Neuron (in vitro differentiated cells): ENCODE results near the gene KCNB1.
"Not testable (repeated sequence)": the region's sequence is repeated elsewhere in the genome, so short reads cannot be mapped to it uniquely, and the experiment has no call there.

ENCODE experiments used
- H2AFZ ChIP-seq: one replicate; pipeline ENCODE4 v1.6.1; 2013; ENCODE audit warnings: low read depth, mild to moderate bottlenecking, inconsistent platforms, low read length, moderate library complexity
- H3K27me3 ChIP-seq: one replicate; pipeline ENCODE4 v1.6.1; 2013; ENCODE audit warnings: low read length; ENCODE audit not compliant: insufficient read depth
- H3K36me3 ChIP-seq: one replicate; pipeline ENCODE4 v1.6.1; 2013; ENCODE audit warnings: low read length; ENCODE audit not compliant: insufficient read depth
- H3K4me1 ChIP-seq: one replicate; pipeline ENCODE4 v1.6.1; 2013; ENCODE audit warnings: low read length; ENCODE audit not compliant: insufficient read depth
- H3K4me3 ChIP-seq: 2 replicates; pipeline ENCODE4 v1.5.1; 2013; ENCODE audit warnings: mild to moderate bottlenecking, low read length, moderate library complexity
- H3K9me3 ChIP-seq: one replicate; pipeline ENCODE4 v1.6.1; 2013; ENCODE audit warnings: low read length

The KCNB1 gene

DNA sequence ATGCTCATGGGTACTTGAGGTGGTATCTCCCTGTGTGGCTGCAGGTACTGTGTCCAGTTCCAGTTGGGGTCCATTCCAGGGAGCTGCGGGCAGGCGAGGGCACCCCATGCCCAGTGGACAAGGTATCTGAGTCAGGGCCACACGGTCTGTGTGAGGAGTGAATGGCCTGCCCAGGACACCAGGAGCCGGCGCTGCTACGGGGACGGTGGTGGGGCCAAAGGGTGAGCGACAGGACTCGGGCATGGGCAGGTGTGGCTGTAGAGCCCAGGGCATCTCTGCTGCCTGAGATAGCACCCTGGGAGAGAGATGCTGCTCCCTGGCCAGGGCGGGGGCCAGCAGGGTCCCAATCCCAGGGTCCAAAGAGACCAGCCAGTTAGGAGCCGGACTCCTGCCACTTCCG, 147.0 kb downstream of the KCNB1 start:
- H3K27me3 ChIP-seq, result peaks cover 3% of the 10 kb centered on the region
- no peaks in the 10 kb centered on the region for H3K4me1 ChIP-seq
- H3K9me3 ChIP-seq, result no peaks in the 10 kb centered on the region
- no peak overlapping the region for H3K4me3 ChIP-seq
- no peak overlapping the region for H2AFZ ChIP-seq
- no peaks in the 10 kb centered on the region for H3K36me3 ChIP-seq

DNA sequence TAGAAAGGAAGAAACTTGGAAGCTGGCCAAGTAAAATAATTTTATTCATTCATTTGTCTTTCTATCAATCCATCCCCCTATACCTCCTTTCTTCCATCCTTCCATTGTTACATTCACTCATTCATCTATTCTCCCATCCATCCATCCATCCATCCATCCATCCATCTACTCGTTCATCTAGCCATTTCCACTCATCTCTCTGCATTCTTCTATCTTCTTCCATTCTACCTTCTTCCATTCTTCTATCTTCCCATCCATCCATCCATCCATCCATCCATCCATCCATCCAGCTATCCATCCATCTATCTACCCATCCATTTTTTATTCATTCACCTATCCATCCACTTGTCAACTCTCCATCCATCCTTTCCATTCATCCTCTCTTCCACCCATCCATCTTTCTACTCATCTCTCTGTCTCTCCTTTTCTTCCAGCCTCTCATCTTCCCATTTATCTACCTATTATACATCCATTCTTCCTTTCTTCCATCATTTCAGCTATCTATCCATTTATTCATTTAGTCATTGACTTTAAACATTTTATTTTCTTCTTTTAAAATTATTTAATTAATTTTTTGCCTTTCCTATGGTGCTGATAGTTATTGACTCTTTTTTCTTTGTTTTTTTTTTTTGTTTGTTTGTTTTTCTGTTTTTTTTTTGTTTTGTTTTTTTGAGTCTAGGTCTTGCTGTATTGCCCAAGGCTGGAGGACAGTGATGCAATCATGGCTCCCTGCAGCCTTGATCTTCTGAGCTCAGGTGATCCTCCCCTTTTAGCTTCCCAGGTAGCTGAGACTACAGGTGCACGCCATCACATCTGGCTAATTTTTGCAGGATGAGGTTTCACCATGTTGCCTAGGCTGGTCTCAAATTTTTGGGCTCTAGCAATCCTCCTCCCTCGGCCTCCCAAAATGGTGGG, 151.5 kb downstream of the KCNB1 start:
- Histone ChIP-seq H3K27me3 (peaks cover 8% of the 10 kb centered on the region), H3K36me3 (no peaks in the 10 kb centered on the region), H3K4me3 (no peak overlapping the region), H3K4me1 (no peaks in the 10 kb centered on the region), H3K9me3 (no peaks in the 10 kb centered on the region), H2AFZ (no peak overlapping the region)

DNA sequence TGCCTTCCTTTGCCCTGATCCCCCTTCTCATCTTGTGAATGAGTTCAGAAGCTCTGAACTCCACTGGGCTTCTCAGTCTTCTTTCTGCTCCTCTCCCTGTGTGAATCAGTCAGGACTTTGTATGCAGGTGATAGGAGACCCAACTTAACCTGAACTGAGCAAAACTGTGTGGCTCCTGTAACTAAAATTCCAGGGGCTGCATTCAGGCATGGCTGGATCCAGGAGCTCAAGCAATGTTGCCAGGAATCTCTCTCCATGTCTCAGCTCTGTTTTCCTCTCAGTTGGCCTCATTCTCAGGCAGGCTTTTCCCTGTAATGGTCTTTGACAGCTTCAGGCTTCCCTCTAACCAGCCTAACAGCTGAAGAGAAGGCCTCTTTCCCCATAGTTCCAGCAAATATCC, 153.7 kb downstream of the KCNB1 start:
- Histone ChIP-seq H3K27me3 (peaks cover 16% of the 10 kb centered on the region), H3K36me3 (no peaks in the 10 kb centered on the region), H3K9me3 (no peaks in the 10 kb centered on the region), H3K4me1 (no peaks in the 10 kb centered on the region), H3K4me3 (no peak overlapping the region), H2AFZ (no peak overlapping the region)

DNA sequence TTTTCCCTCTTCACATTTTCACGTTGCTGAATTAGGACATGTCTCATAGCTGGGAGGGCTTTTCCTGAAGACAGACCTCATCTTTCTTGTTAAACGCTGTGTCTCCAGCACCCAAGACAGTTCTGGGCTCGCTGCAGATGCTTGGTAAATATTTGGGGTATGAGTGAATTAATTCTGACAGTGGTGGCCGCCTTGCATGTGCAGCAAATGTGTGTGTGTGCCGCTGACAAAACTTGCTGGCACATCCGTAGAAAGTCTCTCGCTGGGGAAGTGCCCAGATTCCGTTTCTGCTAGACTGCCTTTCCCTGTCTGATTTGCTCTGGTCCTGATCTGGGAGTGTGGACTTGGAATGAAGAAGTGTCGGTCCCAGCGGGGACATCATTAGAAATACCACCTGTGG, 156.4 kb downstream of the KCNB1 start:
- H2AFZ ChIP-seq, result no peak overlapping the region
- H3K27me3 ChIP-seq, result peaks cover 25% of the 10 kb centered on the region
- H3K4me1 ChIP-seq, result no peaks in the 10 kb centered on the region
- no peaks in the 10 kb centered on the region for H3K9me3 ChIP-seq
- H3K4me3 ChIP-seq, result no peak overlapping the region
- no peaks in the 10 kb centered on the region for H3K36me3 ChIP-seq

DNA sequence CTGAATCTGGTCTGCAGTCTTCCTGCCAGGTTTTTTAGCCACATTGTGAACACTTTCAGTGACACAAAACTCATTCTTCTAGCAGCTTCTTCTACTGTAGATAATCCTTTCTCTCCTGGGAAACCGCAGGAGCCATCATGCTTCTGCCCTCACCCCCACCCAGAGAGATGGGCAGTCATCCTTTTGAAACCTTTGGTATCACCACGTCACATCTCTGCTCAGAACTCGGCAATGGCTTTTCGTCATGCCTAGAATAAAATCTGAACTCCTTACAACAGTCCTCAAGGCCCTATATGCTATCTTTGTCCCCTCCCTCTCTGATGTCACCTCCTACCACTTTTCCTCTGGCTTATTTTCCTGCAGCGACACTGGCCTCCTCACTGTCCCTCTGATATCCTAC, 158.2 kb downstream of the KCNB1 start:
- H3K36me3 ChIP-seq, result no peaks in the 10 kb centered on the region
- peaks cover 1% of the 10 kb centered on the region for H3K9me3 ChIP-seq
- peaks cover 40% of the 10 kb centered on the region for H3K27me3 ChIP-seq
- H3K4me1 ChIP-seq, result peaks cover under 1% of the 10 kb centered on the region
- no peak overlapping the region for H2AFZ ChIP-seq
- H3K4me3 ChIP-seq, result no peak overlapping the region

DNA sequence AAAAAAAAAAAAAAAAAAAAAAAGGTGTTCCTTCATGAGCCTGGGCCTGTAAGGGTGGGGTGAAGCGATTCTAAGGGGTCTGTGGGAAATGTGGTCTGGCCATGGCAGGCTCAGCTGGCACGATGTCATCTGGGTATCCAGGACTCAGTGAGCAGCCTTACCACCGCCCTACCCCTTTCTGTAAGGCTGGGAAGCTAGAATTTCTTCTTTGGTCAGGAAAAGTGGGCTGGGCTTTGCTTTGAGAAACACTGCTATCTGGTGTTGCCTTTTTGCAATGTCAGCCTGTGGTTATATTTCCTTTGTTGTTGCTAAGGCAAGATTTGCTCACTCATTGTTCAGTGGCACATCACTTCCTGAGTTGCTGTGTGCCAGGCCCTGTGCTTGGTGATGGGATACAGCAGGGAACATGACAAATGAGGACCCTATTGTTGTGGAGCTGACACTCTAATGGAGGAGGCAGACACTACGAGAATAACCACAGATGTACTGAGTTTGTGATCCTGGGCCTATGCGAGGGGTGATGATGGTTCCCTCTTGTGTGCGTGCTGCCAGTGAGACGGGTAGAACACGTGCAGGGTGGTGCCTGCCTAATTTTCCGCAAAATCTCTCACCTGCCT, 158.7 kb downstream of the KCNB1 start:
- no peak overlapping the region for H2AFZ ChIP-seq
- H3K27me3 ChIP-seq, result peaks cover 46% of the 10 kb centered on the region
- H3K9me3 ChIP-seq, result peaks cover 2% of the 10 kb centered on the region
- no peaks in the 10 kb centered on the region for H3K36me3 ChIP-seq
- H3K4me1 ChIP-seq, result peaks cover 5% of the 10 kb centered on the region
- no peak overlapping the region for H3K4me3 ChIP-seq

DNA sequence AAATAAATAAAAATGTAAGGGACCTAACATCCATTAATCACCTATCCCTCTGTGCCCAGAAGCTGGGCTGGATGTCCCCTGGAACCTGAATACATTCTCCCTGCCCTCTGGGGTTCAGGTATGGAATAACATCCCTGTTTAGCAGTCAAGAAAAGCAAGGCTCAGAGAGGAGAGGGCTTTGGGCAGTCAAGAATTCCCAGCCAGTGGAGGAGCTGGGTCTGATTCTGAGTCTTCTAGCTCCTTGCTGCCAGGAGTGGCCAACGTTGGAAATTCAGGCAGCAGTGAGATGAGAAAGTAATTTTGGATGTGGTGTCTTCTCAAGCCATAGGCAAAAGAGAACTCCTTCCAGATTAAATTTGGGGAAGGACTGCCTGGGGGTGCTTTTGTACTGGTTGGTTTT, 162.0 kb downstream of the KCNB1 start:
- Histone ChIP-seq H2AFZ (no peak overlapping the region), H3K36me3 (no peaks in the 10 kb centered on the region), H3K27me3 (peaks cover 64% of the 10 kb centered on the region), H3K9me3 (peaks cover 8% of the 10 kb centered on the region), H3K4me1 (peaks cover 11% of the 10 kb centered on the region), H3K4me3 (no peak overlapping the region)

DNA sequence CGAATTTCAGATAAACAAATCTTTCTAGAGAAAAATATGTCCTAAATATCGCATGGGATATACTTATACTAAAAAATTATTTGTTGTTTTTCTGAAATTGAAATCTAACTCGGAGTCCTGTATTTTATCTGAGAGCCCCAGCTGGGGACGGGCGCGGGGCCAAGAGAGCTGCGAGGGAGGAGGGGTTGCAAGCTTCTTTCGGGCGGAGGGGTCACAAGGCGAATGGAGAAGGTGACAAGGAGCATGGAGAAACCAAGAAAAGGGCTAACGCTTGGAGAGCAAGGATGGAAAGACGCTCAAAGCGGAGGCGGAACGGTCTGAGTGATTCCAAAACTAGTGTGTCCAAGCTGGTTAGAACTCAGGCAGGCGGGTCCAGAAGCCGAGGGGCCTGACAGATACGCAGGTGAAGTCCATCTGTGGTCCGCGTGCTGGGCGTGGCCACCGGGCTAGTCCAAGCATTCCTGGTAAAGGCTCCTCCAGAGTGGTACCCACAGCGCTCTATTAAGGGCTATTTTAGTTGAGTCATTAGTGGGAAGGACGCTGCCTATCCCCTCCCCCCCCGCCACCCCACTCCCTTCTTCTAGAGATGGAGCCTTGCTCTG, 163.2 kb downstream of the KCNB1 start:
- no peak overlapping the region for H3K4me3 ChIP-seq

DNA sequence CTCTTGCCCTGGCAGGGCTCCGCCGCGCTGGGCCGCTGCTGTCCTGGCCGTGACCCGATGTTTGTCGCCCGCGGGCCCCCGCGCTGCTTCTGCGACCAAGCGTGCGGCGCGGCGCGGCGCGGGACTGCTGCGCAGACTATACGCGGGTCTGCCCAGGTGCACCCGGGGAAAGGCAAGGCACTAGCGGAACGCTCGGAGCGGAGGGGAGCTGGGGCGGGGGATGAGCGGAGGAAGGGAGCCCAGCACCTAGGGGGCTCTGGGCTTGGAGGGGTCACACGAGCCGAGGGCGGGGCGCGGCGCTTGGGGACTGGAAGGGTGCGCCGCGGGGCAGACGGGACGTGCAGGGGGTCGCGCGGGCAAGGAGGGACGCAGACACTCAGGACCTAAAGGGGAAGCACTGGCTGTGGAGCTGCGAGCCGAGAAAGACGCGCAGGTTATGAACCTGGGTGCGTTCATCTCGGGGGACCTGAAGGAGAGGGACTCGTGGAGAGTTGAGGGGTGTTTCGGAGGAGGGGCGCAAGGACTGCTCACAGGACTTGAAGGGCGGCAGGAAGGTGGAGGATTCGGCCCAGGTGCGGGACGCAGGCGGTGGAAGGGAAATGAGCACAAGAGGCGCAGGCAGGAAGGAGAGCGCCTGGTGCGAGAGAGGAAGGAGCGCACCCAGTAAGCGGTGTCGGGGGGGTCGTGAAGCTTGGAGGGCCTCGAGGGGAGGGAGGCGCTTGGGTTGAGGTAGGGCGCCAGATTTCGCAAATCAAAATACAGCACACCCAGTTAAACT, 163.8 kb downstream of the KCNB1 start:
- H3K4me1 ChIP-seq, result peaks cover 11% of the 10 kb centered on the region

More for the DNA sequence above, 163.2 kb downstream of the KCNB1 start:
- peaks cover 60% of the 10 kb centered on the region for H3K27me3 ChIP-seq
- H3K36me3 ChIP-seq, result no peaks in the 10 kb centered on the region
- peaks cover 8% of the 10 kb centered on the region for H3K9me3 ChIP-seq
- no peak overlapping the region for H2AFZ ChIP-seq
- H3K4me1 ChIP-seq, result peaks cover 11% of the 10 kb centered on the region

DNA sequence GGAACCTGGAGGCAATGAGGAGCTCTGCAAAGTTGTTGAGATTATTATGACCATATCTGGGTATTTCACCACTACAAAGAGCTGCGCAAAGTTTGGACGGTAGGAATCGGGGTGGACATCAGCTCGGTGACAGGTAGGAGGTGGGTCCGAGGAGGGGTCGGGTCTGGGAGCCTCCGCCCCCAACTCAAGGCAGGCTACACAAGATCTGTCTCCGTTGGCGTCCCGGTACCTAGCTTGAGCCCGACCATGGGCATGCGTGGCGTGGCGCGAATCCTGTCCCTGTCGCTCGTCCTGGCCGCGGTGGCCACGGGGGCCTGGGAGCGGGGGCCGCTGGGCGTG, 164.4 kb downstream of the KCNB1 start:
- Histone ChIP-seq H3K4me3 (no peak overlapping the region), H3K36me3 (no peaks in the 10 kb centered on the region), H2AFZ (peak overlapping the region; percentile 32), H3K27me3 (peaks cover 61% of the 10 kb centered on the region), H3K9me3 (peaks cover 8% of the 10 kb centered on the region), H3K4me1 (peaks cover 11% of the 10 kb centered on the region)

More for the DNA sequence above, 163.8 kb downstream of the KCNB1 start:
- peaks cover 61% of the 10 kb centered on the region for H3K27me3 ChIP-seq
- H3K9me3 ChIP-seq, result peaks cover 8% of the 10 kb centered on the region
- H3K4me3 ChIP-seq, result no peak overlapping the region
- no peaks in the 10 kb centered on the region for H3K36me3 ChIP-seq
- H2AFZ ChIP-seq, result peak overlapping the region; percentile 32

DNA sequence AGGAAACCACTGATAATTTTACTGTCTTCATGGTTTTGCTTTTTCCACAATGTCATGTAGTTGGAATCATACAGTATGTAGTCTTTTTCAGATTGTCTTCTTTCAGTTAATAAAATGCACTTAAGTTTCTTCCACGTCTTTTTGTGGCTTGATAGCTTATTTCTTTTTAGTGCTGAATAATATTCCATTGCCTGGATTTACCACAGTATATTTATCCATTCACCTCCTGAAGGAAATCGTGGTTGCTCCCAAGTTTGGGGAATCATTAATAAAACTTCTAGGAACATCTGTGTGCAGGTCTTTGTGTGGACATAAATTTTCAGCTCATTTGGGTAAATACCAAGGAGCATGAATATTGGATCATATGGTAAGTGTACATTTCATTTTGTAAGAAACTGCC, 165.8 kb downstream of the KCNB1 start:
- H3K27me3 ChIP-seq, result peaks cover 57% of the 10 kb centered on the region

DNA sequence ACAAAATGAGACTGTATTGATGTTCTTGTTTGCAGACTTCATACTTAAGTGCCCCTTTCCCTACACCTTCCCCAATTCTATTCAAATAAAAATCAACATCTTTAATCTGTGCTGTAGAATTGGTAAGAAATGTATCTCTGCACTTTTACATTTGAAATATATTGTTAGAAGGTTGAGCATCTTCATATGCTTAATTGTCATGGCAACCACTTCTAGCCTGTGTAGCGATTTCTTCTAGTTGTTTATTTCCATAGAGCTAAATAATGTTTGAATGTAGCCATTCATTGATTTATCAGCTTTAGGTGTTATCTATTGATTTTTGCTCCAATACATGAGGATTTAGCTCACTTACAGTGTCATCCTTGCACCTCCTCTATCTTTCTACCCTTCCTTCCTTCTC, 166.9 kb downstream of the KCNB1 start:
- peaks cover 11% of the 10 kb centered on the region for H3K4me1 ChIP-seq
- H3K9me3 ChIP-seq, result peaks cover 8% of the 10 kb centered on the region
- no peaks in the 10 kb centered on the region for H3K36me3 ChIP-seq
- H2AFZ ChIP-seq, result no peak overlapping the region
- no peak overlapping the region for H3K4me3 ChIP-seq
- H3K27me3 ChIP-seq, result peaks cover 48% of the 10 kb centered on the region

More for the DNA sequence above, 165.8 kb downstream of the KCNB1 start:
- H3K9me3 ChIP-seq, result peaks cover 8% of the 10 kb centered on the region
- H2AFZ ChIP-seq, result no peak overlapping the region
- H3K4me1 ChIP-seq, result peaks cover 11% of the 10 kb centered on the region
- H3K36me3 ChIP-seq, result no peaks in the 10 kb centered on the region
- no peak overlapping the region for H3K4me3 ChIP-seq

DNA sequence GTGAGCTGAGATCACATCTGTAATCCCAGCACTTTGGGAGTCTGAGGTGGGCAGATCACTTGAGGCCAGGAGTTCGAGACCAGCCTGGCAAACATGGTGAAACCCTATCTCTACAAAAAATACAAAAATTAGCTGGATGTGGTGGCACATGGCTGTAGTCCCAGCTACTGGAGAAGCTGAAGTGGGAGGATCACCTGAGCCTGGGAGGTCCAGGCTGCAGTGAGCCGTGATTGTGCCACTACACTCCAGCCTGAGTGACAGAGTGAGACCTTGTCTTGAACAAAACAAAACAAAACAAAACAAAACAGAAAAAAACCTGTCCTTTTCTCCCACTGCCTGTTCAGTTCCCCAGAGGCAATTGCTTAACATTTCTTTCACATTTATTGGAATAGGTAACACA, 168.4 kb downstream of the KCNB1 start:
- H3K4me3 ChIP-seq, H3K9me3 ChIP-seq, H3K4me1 ChIP-seq, H2AFZ ChIP-seq, H3K36me3 ChIP-seq: not testable (repeated sequence)
- peaks cover 35% of the 10 kb centered on the region for H3K27me3 ChIP-seq
